ENCODE data around the gene PDE11A.

Gene PDE11A

DNA sequence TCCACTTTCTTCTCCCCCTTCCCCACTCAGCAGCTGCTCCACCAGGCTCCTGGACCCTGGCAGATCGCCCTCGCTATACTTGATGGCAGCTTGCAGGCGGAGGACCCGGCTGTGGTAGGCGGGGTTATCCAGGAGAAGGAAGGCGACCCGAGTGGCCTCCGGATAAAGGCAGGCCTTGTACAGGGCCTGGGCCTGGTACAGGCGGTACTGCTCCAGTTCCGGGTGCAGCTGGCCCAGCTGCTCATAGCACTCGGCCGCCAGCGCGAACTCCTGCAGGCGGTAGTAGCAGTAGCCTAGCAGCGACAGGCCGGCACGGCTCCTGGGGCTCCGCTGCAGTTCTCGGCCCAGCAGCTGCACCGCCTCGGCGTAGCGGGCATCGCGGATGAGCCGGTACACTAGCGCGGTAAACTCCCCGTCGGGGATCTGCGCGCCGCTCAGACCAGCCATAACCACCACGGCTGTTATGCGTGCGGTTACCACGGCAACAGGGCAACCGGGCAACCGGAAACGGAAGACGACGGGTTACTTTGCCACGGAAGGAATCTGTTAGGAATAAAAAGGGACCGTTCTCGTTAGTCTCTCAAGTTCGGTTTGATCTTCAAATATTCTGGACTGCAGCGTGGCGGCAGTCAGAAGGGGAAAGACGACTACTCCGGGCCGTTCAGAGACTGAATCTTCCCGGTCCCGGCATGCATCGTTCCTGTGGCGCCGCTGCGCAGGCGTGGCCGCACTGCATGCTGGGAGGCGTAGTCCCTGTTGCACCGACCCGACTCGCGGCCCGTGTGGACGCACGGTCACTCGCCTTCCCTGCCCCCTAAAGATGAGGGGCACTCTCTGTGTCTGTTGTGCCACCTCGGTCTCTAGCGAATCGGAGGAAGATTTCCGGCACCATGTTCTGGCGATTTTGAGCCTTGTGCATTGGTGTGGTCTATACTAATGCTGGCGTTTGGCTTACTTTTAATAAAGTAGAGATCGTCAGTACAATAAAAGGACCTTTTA, 454.0 kb downstream of the PDE11A start:
- peak; percentile 95 for DNase-seq

DNA sequence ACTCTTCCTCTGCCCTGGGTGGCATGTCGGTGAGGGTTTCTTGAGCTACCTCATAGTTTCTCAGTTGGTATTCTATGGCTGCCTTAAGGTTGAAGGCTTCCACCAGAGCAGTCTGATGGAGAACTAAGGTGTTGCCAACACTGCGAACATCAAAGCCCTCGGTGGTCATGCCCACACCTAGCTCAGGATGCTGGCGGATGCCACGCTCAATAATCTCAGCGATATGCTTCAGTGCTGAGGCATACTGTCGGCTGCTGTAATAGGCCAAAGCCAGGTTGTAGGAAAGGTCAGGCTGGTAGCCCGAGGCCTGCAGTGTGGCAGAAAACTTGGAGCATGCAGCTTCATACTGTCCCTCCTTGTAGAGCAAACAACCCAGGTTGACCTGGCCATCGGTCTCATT, 454.7 kb downstream of the PDE11A start:
- DNase-seq: no peak

- DNase-seq: no peak
Measured at GRCh38 chr2:177616731-177617130, 455.8 kb downstream of the PDE11A start.

GRCh38 chr2:177616066-177616465, 456.5 kb downstream of the PDE11A start:
- DNase-seq: no peak

- no peak for DNase-seq
Measured at GRCh38 chr2:177612659-177613058, 459.9 kb downstream of the PDE11A start.

DNA sequence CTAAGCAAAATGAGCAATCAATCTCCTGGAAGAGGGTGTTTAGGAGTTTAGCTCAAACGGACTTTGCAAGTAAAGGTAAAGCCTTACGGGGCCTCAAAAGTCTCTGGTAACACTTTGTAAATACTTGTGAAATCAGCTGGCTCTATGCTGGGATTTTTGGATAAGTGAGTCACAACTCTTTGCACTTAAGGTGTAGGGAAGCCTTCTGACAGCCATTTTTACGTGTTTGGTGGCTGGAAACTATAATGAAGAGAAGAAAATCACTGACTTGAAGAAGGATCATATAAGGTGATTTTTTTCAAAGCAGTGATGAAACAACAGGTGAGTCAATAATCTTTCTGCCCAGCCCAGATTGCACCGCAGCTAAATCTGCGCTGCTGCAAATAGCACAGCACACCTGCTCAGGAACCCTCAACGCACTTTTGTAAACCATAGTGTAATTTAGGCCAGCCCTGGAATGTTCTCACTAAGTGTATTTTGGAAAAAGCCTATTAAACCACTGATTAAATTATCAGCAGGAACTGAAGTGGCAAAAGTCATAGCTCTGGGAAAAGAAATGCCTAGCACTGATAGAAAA, 461.2 kb downstream of the PDE11A start:
- DNase-seq: no peak

- no peak for DNase-seq
Measured at GRCh38 chr2:177610813-177611212, 461.8 kb downstream of the PDE11A start.

- DNase-seq: no peak
Measured at GRCh38 chr2:177606636-177607035, 465.9 kb downstream of the PDE11A start.

DNA sequence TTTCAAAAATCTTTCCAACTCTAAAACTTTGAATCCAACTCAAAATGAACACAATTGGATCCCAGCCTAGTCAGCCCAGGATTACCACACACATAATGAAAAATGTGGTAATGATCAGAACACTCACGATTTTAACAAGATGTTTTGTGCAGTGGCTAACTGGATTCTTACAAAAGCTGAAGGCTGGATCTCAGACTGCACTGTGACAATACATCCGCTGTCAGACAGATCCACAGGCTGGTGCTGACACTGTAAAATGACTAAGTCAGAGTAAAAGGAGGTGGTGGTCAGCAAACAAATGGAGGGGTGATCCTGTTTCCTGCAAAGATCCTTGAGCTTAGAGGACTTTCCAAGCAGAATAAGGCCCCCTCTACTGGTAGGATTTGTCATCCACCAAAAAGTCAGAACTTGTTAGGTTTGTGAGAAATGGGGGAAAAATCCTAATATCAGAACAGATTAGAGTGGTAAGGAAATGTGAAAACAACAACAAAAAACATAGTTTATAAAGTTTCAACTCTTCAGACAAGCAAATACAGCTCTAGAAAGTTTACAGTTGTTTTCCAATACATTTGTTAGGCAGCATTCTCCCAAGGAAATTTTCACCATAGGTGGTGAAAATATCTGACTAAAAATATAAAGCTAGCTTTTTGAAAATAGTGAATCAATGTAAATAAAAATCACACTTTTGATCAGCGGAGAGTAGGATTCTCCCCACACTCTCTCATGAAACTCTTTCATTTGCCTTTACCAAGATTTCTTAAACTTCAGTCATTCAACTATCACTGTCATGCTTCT, 468.1 kb downstream of the PDE11A start:
- DNase-seq: peak; percentile 71

GRCh38 chr2:177603768-177604167, 468.8 kb downstream of the PDE11A start:
- no peak for DNase-seq

- no peak for DNase-seq
Measured at GRCh38 chr2:177603181-177603580, 469.4 kb downstream of the PDE11A start.

DNA sequence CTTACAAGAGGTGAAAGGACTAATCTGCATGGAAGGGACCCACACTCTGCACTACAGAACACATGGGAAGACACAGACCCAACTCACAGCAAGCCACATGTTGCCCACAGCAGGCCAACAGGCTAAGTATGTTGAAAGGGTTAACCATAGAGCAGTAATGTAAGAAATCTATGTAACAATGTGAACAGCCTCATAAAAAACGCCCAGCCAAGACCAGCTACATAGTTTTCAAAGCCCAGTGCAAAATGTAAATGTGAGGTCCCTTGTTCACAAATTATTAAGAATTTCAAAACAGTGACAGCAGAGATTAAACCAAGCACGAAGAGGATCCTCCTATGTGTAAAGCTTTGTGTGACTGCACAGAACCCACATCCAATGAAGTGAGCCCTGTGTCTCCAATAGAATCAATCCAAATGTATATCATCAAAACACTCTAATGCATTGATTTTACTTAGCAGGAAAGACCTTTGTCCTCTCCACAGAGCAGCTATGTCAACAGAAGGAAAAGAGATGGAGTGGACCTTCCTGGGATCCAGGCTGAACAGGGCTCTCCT, 469.9 kb downstream of the PDE11A start:
- DNase-seq: no peak

DNA sequence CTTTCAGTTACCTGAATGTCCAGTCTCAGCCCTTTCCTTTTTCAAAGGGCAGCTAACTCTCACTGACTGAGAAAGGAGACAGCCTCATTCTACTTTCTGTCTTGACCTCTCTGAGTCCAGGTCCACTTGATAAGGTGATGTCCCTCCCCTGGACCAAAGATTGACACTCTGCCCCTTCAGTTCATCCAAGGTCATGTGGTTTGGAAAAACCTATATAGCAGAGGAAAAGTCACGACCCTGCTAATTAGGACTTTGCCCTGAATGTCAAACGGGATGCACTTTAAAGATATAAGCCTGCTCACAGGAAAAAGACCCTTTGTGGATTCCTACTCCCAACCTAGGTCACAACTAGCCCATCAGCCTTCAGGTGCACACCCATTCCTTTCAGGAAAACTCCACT, 471.7 kb downstream of the PDE11A start:
- DNase-seq: no peak

- DNase-seq: no peak
Measured at GRCh38 chr2:177599956-177600355, 472.6 kb downstream of the PDE11A start.

DNA sequence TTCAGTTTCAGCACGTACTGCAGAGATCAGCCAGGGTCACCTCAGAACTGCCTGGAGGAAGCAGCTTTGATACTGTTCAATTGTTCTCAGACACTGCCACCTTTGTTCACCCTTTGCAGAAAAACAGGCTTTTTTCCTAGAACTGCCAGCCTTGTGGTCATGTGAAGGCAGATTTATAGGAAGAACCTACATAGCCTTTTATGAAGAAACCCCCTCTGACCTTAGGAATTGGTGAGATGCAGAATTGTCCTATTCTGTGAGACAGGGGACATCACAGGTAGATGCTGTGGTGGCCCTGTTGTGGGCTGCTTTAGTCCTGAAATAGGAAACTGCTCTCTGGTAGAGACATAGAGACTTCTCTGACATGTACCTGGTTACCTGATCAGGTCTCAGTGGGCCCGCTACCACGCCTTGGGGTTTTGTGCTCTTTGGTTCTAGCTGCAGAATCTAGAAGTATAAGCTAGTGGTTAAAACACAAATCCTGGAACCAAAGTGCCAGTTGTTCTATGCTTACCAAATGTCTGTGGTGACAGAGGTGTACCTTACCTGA, 473.4 kb downstream of the PDE11A start:
- DNase-seq: peak; percentile 30

DNA sequence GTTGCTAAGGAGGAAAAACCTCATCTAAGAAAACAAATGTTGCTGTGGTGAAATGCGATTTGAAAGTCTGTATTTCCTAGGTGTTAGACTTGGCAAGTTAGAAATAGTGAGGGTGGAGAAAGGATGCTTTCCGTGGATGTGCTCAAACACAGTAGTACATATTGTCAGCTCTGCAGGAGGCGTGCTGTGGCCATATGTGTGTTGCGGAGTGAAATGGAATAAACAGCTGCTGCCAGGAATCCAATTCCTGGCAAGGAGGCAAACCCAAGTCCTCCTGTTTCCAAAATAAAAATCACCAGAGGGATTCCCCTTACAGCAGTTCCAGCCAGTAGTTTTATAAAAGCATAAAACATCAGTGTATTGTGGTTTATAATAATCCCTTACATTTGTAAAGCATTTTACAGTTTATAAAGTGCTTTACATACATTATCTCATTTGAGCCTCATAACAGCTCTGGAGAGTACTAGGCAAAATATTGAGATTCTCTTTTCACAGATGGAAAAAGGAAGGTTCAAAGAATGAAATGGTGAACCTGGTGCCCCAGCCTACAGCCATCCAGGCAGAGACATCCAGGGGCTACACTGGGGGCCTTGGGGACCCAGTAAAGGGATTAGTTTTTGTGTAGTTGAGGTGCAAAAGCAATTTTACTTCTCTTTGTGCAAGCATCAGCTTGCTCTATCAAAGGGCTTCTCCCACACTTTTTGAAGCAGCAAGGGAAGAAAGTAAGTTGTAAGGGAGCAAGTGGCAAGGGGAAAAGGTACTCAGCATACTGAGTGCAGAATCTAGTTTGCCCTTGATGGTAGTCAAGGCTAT, 474.0 kb downstream of the PDE11A start:
- peak; percentile 94 for DNase-seq

- DNase-seq: peak; percentile 30
Measured at GRCh38 chr2:177597759-177598158, 474.8 kb downstream of the PDE11A start.

DNA sequence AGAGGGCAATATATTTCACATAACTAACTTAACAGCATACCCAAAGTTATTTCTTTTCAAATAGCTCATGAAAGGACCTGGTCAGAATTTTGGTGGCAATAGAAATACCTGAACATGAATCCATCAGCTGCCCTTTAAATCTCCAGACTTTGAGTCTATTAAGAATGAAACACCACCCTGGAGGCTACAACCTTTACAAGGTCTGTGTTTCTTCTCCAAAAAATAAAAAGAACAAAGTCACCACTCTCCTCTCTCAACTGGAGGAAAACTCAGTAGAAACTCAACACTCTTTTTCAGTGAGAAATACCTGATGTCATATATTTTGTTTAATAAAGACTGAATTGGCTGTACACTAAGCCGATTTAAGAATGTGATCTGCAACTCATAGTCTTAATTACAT, 475.7 kb downstream of the PDE11A start:
- no peak for DNase-seq

DNA sequence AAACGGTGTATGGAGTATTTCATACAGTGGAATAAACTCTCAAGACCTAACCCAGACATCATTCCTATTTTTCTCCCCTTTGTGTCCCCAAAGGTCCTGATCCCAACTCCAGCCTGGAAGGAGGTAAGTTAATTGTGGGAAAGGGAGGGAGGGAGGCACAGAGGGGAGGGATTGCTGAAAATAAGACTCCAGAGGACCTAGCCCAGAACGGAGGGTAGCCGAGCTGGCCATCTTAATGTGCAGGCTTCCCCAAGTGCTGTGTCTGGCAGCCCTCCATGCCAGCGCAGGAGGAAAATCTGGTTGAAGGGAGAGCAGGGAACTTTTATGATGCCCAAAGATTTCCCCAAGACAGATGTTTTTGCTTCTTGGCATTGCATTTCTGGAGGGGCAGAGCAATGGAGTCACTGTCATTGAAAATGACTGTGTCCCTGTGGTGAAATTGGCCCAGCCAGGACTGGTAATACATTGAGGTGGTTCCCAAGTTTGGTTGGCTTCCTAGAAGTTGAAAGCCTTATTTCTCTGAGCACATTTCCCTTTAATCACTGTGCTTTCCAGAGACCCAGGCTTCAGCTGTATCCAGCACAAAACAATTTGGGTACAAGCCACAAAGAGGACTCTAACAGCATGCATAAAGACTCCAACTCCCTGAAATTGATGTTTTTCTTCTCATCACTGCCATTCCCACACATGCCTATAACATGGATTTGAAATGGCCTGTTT, 477.3 kb downstream of the PDE11A start:
- DNase-seq: no peak

DNA sequence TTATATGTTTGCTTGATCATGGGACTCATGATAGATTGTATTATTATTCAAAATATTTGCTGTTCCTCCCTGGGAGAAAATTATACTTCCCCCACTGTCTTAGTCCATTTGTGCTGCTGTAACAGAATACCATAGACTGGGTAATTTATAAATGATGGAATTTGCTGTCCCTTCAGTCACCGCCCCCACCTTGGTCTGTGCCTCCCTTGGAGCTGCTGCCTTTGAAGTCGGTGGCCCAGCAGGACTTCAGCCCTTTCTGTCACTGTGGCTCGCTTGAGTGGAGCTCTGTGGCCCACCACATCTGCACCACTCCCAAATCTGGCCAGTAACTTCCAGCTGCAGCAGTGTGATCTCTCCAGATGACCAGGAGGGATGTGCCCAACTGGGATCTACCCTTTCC, 479.2 kb downstream of the PDE11A start:
- DNase-seq: no peak

DNA sequence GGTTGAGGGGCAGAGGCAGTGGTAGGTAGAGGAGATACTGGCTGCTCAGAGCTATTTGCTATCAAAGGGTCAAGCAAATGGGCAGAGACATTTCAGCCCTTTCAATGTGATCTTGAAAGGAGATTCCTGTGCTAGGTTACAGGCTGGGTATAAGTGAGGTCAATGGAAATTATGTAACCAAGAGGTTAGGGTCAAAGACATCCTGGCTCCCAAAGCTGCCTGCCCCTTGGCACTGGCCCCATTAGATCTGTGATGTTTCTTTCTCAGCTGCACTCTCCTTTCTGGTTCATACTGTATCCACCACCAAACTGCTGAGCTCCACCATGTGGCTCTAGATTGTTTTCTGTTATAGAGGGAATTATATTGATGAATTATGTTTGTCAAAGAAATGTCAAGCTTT, 479.6 kb downstream of the PDE11A start:
- no peak for DNase-seq
